ENCODE measurements around the gene RAB31. TPM values are rescaled to one million over a fixed set of nuclear protein-coding genes. Genes with fewer than 3 reads are reported as not detected.

Gene RAB31
- total RNA-seq, 1 experiment from 2014 or later = 118 TPM

- no TSS peak for BruUV-seq (replicated peaks)
- H3K4me3 ChIP-seq (ENCODE audit: low read depth in 2 of 2, low read length in 2 of 2) = no peak overlapping the region
- ChIA-PET POLR2A (interaction anchor here (0.6 kb wide), 1 partner anchor 192 kb away, joined by 3 read pairs; no protein-coding TSS in a partner anchor), CTCF (no interaction called here)
- H3K4me1 ChIP-seq (ENCODE audit: control insufficient read depth, insufficient read depth, low read length) = peaks cover 57% of the 10 kb centered on the region
- DNase-seq (ENCODE audit: low read depth, low spot score) (no peak), ATAC-seq (no peak)
- H3K27ac ChIP-seq (ENCODE audit: low read length) = peak overlapping the region; percentile 77
- intact Hi-C loops (cut with micrococcal nuclease; ENCODE audit: unreplicated experiment) = loop anchor here (10.0 kb wide), 1 partner anchor 57 kb away; no protein-coding TSS in a partner anchor
- no peaks in the 10 kb centered on the region for H3K36me3 ChIP-seq (ENCODE audit: control insufficient read depth, insufficient read depth, low read length)
- no peaks in the 10 kb centered on the region for H3K27me3 ChIP-seq (ENCODE audit: control insufficient read depth, insufficient read depth, low read length)
- in situ Hi-C loops (cut with HindIII; ENCODE audit: low pct_unique_long_range_greater_than_20kb, low sequenced_read_pairs) = no loop called here
- TF ChIP-seq SIN3A (IDR thresholded peaks at IDR 0.05; ENCODE audit: borderline replicate concordance, insufficient read depth, low read depth, low read length) = no peak
- TF ChIP-seq REST (IDR thresholded peaks at IDR 0.05; ENCODE audit: insufficient read depth in 1 of 2, low read depth in 2 of 2, low read length in 1 of 2) = no peak
- no peak for TF ChIP-seq POLR2AphosphoS5 (IDR thresholded peaks at IDR 0.05; ENCODE audit: low read depth, low read length)
- no peak for TF ChIP-seq TCF7L2 (IDR thresholded peaks at IDR 0.05; ENCODE audit: low read depth, low read length)
- TF ChIP-seq CTCF (IDR thresholded peaks at IDR 0.05) = no peak
- H3K9me3 ChIP-seq (ENCODE audit: control insufficient read depth, insufficient read depth, low read depth, low read length) = no peaks in the 10 kb centered on the region
Measured at GRCh38 chr18:9771977-9772660, 64.0 kb downstream of the RAB31 start.

- H3K4me1 ChIP-seq (ENCODE audit: control insufficient read depth, insufficient read depth, low read length) = peaks cover 53% of the 10 kb centered on the region
- TF ChIP-seq TCF7L2 (IDR thresholded peaks at IDR 0.05; ENCODE audit: low read depth, low read length) = no peak
- TF ChIP-seq REST (IDR thresholded peaks at IDR 0.05; ENCODE audit: insufficient read depth in 1 of 2, low read depth in 2 of 2, low read length in 1 of 2) = no peak
- TF ChIP-seq SIN3A (IDR thresholded peaks at IDR 0.05; ENCODE audit: borderline replicate concordance, insufficient read depth, low read depth, low read length) = no peak
- no peak for TF ChIP-seq POLR2AphosphoS5 (IDR thresholded peaks at IDR 0.05; ENCODE audit: low read depth, low read length)
- TF ChIP-seq CTCF (IDR thresholded peaks at IDR 0.05) = no peak
- H3K9me3 ChIP-seq (ENCODE audit: control insufficient read depth, insufficient read depth, low read depth, low read length) = no peaks in the 10 kb centered on the region
- ChIA-PET POLR2A (interaction anchor here (0.6 kb wide), 1 partner anchor 193 kb away, joined by 3 read pairs; no protein-coding TSS in a partner anchor), CTCF (no interaction called here)
- intact Hi-C loops (cut with micrococcal nuclease; ENCODE audit: unreplicated experiment) (loop anchor here (10.0 kb wide), 1 partner anchor 58 kb away; no protein-coding TSS in a partner anchor), in situ Hi-C loops (cut with HindIII; ENCODE audit: low pct_unique_long_range_greater_than_20kb, low sequenced_read_pairs) (no loop called here)
- ATAC-seq (no peak), DNase-seq (ENCODE audit: low read depth, low spot score) (no peak)
- no peak overlapping the region for H3K4me3 ChIP-seq (ENCODE audit: low read depth in 2 of 2, low read length in 2 of 2)
- peak overlapping the region; percentile 77 for H3K27ac ChIP-seq (ENCODE audit: low read length)
- BruUV-seq (replicated peaks) = no TSS peak
- no peaks in the 10 kb centered on the region for H3K36me3 ChIP-seq (ENCODE audit: control insufficient read depth, insufficient read depth, low read length)
- H3K27me3 ChIP-seq (ENCODE audit: control insufficient read depth, insufficient read depth, low read length) = no peaks in the 10 kb centered on the region
Measured at GRCh38 chr18:9772847-9773677, 65.0 kb downstream of the RAB31 start.
